Posterior vena cava (tissue), 2 donors: Measurements from ENCODE around the gene PRDM1. TPM values are rescaled to one million over a fixed set of nuclear protein-coding genes. Genes with fewer than 3 reads are reported as not detected.

ENCODE experiments used
- DNase-seq: peaks from one replicate; pipeline ENCODE4 v3.0.0-alpha.2; 2020; ENCODE audit warnings: low spot score
- intact Hi-C, 2 donors: fragments of 100-400 bp; cut with DNase I; formaldehyde crosslinking; loops; one replicate each; pipeline versions ENCODE4 v1.14.1 to v1.14.2; 2022 to 2023
- total RNA-seq, 2 donors: library from RNA; stranded (reverse); fragmentation: NEBNext Ultra II Directional; extraction: Animal tissue kit (Norgen Biotek cat#: 25700); gene quantifications; one replicate each; pipeline ENCODE4 v1.2.1, GENCODE V29; 2021
- donor health status: DM: yes; HTN: yes; CAD: no.
- donor health status: DM: yes; HTN: yes; CAD: no.

Gene PRDM1
- total RNA-seq, 2 donors from 2014 or later: 2.4 to 2.9 TPM

GRCh38 chr6:106064756-106065155 is 21.4 kb upstream of the PRDM1 start:
- no peak for DNase-seq
- intact Hi-C loops: no loop called here

DNA sequence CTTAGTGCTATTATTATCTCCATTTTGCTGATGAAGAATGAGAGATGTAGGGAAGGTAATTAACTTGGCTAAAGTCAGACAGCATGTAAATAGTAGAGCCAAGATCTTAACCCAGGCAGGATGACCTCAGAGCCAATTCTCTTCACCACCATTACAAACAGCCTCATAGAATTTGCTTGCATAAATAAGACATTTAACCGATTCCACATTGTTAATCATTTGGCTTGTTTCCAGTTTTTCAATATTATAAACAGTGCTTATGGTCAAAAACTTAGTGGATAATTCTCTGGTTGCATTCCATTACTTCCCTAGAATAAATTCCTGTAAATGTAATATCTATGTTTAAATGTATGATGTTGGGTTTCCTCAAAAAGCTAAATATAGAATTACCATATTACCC is 19.1 kb upstream of the PRDM1 start:
- intact Hi-C loops: no loop called here
- no peak for DNase-seq

DNA sequence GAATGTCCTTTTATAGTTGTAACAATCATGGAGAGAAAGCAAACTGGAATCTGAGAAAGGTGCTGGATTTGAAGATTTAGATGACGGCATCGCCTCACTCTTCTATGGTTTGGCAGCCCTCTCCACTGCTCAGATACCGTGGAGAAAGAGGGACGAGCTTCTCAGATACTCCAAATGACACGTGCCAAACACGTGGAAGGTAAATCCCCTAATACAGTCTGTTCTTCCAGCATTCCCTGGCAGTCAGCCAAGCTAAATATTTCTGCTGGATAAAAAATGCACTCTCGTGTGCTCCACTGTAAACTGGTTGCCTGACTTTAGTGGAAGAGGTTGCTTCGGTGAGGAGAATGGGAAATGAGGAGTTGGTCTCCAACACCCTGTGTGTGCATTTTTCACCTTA is 16.7 kb upstream of the PRDM1 start:
- DNase-seq: no peak
- intact Hi-C loops: no loop called here

GRCh38 chr6:106070636-106071035 is 15.5 kb upstream of the PRDM1 start:
- intact Hi-C loops: no loop called here
- DNase-seq: no peak

DNA sequence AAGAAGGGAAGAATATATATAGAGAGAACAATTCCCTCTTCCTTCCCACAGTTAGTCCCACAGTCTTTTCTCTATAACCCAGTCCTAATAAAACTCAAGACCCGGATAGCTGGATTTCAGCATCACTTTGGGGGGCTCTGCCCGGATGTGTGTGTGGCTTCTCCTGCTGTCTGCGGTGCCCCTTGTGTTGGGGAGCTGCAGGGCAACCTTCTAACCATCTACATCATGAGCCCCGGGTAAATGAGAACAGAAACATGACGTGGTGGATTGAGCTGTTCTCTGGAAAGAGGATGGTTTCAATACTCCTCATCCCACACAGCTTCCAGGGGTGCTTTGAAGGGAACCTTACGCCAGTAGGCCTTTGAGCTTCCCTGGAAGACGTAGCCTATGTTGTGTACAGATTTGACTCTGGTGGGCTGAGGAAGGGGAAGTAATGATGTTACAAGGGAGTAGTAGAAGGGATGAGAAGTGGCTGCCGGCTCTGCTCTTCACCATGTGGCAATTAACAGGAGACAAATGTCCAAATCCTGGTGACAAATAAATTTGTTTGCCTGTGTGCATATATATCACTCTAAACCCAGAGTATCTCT is 13.5 kb upstream of the PRDM1 start:
- intact Hi-C loops: no loop called here
- no peak for DNase-seq

GRCh38 chr6:106074146-106074545 is 12.0 kb upstream of the PRDM1 start:
- no peak for DNase-seq
- intact Hi-C loops: no loop called here

GRCh38 chr6:106076139-106076538 is 10.0 kb upstream of the PRDM1 start:
- intact Hi-C loops: no loop called here

DNA sequence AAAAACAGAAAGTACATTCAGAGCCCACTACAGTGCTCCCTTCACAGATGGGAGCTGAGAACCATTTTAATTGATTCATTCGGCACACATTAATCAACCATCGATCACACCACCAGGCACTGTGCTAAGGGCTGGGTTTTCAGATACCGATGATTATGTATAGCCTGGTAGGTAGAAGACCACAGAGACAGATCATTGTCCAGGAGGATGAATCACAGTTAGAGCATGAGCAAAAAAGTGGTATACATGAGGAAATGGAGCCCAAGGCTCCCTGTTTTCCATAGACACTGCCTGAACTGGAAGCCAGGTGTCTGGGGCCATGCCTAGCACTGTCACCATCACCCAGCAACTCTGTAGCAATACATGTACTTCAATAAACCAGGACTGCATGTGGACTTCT is 9.0 kb upstream of the PRDM1 start:
- intact Hi-C loops: no loop called here
- no peak for DNase-seq

More at GRCh38 chr6:106076139-106076538, 10.0 kb upstream of the PRDM1 start:
- DNase-seq: no peak

DNA sequence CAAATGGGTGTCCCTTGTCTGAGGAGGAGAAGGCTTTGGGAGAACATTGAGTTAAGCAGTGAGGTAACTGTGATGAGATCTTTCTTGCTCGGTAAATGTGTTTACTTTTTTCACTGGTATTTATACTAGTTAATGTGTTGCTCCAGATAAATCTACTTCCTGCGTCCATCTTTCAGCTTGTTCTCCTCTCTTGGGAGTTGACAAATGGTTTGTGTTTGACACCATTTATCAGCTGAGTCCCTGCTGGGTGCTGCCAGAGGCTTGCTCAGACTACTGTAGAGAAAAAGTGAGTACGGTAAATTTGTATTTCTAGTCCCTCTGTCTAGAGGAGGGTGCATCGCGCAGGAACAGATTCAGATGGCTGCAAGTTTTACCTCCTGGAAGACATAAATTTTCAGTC is 8.3 kb upstream of the PRDM1 start:
- no peak for DNase-seq
- intact Hi-C loops: no loop called here

GRCh38 chr6:106079961-106080762 is 6.0 kb upstream of the PRDM1 start:
- DNase-seq: no peak
- intact Hi-C loops: loop anchor here in 1 of 2 donors (10.0 kb wide), 1 partner anchor 1185 kb away; no protein-coding TSS in a partner anchor

DNA sequence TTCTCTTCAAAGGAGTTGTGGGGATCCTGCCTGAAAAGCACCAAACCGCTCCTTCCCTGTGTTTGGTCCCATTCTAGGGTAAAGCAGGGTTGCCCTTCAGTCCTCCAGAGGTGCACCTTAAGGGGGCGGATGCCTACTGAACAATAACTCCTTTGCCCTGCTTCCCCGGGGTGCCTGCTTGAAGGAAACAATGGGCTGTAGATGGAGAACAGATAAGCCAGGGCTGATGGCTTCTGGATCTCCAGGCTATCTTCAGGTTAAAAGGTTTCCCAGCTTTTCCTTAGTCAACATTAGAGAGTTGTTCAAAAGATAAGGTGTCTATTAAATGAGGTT is 5.4 kb upstream of the PRDM1 start:
- intact Hi-C loops: loop anchor here in 1 of 2 donors (10.0 kb wide), 1 partner anchor 1186 kb away; no protein-coding TSS in a partner anchor
- DNase-seq: no peak

DNA sequence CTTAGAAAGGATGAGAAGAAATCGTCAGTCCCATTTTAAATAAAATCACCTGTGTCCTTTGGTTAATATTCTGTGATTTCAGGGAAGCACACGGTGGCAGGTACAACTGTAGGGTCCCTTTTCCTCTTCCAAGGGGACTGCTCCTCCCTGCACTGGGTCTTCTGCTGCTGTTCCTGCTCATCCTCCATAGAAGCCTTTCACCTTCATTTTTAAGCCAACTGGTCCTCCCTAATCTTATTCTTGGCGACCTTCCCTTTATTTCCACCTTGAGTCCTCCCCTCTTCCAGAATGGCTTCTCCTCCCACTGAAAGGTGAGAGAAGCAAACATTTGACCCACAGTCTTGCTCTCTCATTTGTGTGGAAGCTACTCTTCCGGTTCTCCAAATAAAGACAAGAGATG is 4.4 kb upstream of the PRDM1 start:
- DNase-seq: no peak
- intact Hi-C loops: loop anchor here in 1 of 2 donors (10.0 kb wide), 1 partner anchor 1187 kb away; no protein-coding TSS in a partner anchor

DNA sequence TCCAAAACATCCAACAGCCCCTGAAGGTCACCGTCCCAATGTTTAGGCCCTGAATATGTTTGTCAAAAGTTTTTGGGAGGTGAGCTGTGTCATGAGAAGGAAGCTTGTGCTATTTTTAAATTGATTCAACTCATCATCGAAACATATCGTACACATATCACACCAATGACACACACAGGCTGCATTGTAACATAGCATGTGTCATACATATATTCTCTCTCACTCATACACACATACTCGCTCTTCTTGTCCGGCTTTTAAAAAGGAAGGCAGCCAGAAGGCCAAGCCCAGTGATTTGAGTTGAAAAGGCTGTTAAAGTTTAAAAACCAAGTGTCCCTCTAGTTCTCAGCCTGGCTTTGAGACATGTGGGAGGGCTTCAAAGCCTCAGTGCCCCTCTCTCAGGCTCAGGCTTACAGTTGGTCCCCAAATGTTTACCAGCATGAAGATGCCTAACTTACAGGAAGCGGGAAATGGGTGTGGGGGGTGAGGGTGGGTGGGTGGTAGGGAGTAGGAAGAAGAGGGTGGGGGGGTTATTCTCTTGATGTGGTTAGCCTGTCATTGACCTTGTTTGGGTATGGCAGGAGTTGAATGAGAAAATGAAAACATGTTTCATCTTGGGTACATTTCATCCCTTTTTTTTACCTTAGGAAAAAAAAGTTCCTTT is 3.3 kb upstream of the PRDM1 start:
- DNase-seq: no peak
- intact Hi-C loops: loop anchor here in 1 of 2 donors (10.0 kb wide), 1 partner anchor 1188 kb away; no protein-coding TSS in a partner anchor

GRCh38 chr6:106083618-106084017 is 2.5 kb upstream of the PRDM1 start:
- intact Hi-C loops: loop anchor here in 1 of 2 donors (10.0 kb wide), 1 partner anchor 1189 kb away; no protein-coding TSS in a partner anchor
- no peak for DNase-seq

DNA sequence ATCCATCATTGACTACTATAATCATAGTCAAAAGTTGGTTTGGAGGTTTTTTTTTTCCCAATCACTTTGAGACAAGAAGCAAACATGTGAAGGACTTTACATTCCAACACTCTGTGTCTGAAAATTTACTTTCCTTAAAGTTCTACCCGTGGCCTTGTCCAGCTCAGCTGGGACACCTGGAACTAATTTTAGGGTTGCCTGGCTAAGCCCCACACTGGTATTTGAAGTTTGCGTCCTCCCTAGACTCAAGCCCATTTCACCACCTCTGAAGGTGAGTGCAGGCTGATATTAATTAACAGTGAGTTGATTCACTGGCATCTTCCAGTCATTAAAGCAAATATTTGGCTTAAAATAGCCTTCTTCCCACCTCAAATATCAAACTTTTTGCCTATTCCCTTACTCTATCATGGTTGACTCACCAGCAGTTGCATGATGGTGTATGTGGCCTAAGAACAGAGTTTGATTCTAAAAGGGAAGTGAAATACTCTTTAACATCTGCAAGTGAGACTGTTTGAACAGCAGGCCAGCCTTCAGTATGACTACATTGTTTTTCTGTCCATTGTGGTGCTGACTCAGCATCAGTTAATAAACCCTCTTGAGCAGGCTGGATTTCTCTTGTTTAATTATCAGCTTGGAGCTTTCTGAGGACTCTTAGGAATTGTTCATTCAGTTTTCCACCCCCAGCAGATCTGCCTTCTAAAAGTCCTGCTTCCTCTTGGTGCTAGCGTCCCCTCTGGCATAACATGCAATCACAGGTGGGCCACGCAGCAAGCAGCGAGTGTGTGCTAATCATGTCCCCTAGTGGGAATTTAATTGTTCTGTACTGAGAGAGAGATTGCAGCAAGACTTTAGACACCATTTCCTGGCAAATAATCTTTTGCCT is 1.8 kb upstream of the PRDM1 start:
- DNase-seq: no peak
- intact Hi-C loops: loop anchor here in 1 of 2 donors (10.0 kb wide), 1 partner anchor 1190 kb away; no protein-coding TSS in a partner anchor

GRCh38 chr6:106084989-106085691 is 996 bp upstream of the PRDM1 start:
- intact Hi-C loops: loop anchor here in 1 of 2 donors (10.0 kb wide), 1 partner anchor 1190 kb away; no protein-coding TSS in a partner anchor
- no peak for DNase-seq

GRCh38 chr6:106085692-106085983 is 498 bp upstream of the PRDM1 start:
- no peak for DNase-seq
- intact Hi-C loops: loop anchor here in 1 of 2 donors (10.0 kb wide), 1 partner anchor 1191 kb away; no protein-coding TSS in a partner anchor

DNA sequence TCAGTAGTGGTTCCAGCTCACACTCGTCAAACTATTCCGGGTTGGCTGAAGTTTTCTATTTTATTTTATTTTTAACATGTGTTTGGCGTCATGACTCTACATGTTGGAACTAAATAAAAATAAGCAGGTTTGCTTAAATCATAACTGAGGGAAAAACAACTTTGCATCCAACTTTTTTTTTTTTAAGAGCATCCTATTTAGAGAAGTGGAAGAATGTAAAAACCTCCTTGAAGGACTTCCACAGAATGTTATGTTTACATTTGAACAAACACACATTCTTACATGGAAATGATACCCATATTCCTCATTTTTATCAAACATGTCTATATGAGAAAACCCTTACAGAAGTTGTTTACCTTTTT is 659 bp downstream of the PRDM1 start:
- DNase-seq: no peak
- intact Hi-C loops: loop anchor here in 1 of 2 donors (10.0 kb wide), 1 partner anchor 1192 kb away; no protein-coding TSS in a partner anchor
